ENCODE measurements around the gene LRRC47.

The LRRC47 gene

GRCh38 chr1:3821447-3821846, 25.1 kb upstream of the LRRC47 start:
- TF ChIP-seq GATA2 (IDR thresholded peaks at IDR 0.05; ENCODE audit: low read depth, low read length) (no peak), GATA3 (IDR thresholded peaks at IDR 0.05; ENCODE audit: low read depth, low read length) (no peak)

GRCh38 chr1:3821004-3821403, 24.7 kb upstream of the LRRC47 start:
- no peak for TF ChIP-seq GATA2 (IDR thresholded peaks at IDR 0.05; ENCODE audit: low read depth, low read length)

- TF ChIP-seq GATA2 (IDR thresholded peaks at IDR 0.05; ENCODE audit: low read depth, low read length) (no peak), GATA3 (IDR thresholded peaks at IDR 0.05; ENCODE audit: low read depth, low read length) (no peak)
Observed at GRCh38 chr1:3820316-3820715, 24.0 kb upstream of the LRRC47 start.

GRCh38 chr1:3819771-3820200, 23.5 kb upstream of the LRRC47 start:
- TF ChIP-seq GATA2 (IDR thresholded peaks at IDR 0.05; ENCODE audit: low read depth, low read length) (no peak), GATA3 (IDR thresholded peaks at IDR 0.05; ENCODE audit: low read depth, low read length) (no peak)

- TF ChIP-seq GATA2 (IDR thresholded peaks at IDR 0.05; ENCODE audit: low read depth, low read length) (no peak), GATA3 (IDR thresholded peaks at IDR 0.05; ENCODE audit: low read depth, low read length) (no peak)
Observed at GRCh38 chr1:3817821-3818597, 21.7 kb upstream of the LRRC47 start.

- TF ChIP-seq GATA2 (IDR thresholded peaks at IDR 0.05; ENCODE audit: low read depth, low read length): no peak
- no peak for TF ChIP-seq GATA3 (IDR thresholded peaks at IDR 0.05; ENCODE audit: low read depth, low read length)
Observed at GRCh38 chr1:3817138-3817740, 20.9 kb upstream of the LRRC47 start.

GRCh38 chr1:3816331-3817137, 20.2 kb upstream of the LRRC47 start:
- TF ChIP-seq GATA2 (IDR thresholded peaks at IDR 0.05; ENCODE audit: low read depth, low read length) (no peak), GATA3 (IDR thresholded peaks at IDR 0.05; ENCODE audit: low read depth, low read length) (no peak)

- TF ChIP-seq GATA2 (IDR thresholded peaks at IDR 0.05; ENCODE audit: low read depth, low read length) (no peak), GATA3 (IDR thresholded peaks at IDR 0.05; ENCODE audit: low read depth, low read length) (no peak)
Observed at GRCh38 chr1:3814771-3815561, 18.7 kb upstream of the LRRC47 start.

- TF ChIP-seq GATA3 (IDR thresholded peaks at IDR 0.05; ENCODE audit: low read depth, low read length) (no peak), GATA2 (IDR thresholded peaks at IDR 0.05; ENCODE audit: low read depth, low read length) (no peak)
Observed at GRCh38 chr1:3814065-3814464, 17.8 kb upstream of the LRRC47 start.

GRCh38 chr1:3811595-3811911, 15.3 kb upstream of the LRRC47 start:
- TF ChIP-seq GATA2 (IDR thresholded peaks at IDR 0.05; ENCODE audit: low read depth, low read length) (no peak), GATA3 (IDR thresholded peaks at IDR 0.05; ENCODE audit: low read depth, low read length) (no peak)

GRCh38 chr1:3809680-3810079, 13.4 kb upstream of the LRRC47 start:
- no peak for TF ChIP-seq GATA3 (IDR thresholded peaks at IDR 0.05; ENCODE audit: low read depth, low read length)

GRCh38 chr1:3807769-3808168, 11.5 kb upstream of the LRRC47 start:
- TF ChIP-seq GATA2 (IDR thresholded peaks at IDR 0.05; ENCODE audit: low read depth, low read length) (no peak), GATA3 (IDR thresholded peaks at IDR 0.05; ENCODE audit: low read depth, low read length) (no peak)

- no peak for TF ChIP-seq GATA3 (IDR thresholded peaks at IDR 0.05; ENCODE audit: low read depth, low read length)
Observed at GRCh38 chr1:3805038-3805437, 8.7 kb upstream of the LRRC47 start.
